GM21390 (cell line): ENCODE data around the gene HPSE2.

Source experiments
- ATAC-seq: cut with Tn5 transposase; IDR thresholded peaks from one replicate; pipeline ENCODE4 v1.9.1; 2021; ENCODE audit not compliant: unreplicated experiment

Gene HPSE2

DNA sequence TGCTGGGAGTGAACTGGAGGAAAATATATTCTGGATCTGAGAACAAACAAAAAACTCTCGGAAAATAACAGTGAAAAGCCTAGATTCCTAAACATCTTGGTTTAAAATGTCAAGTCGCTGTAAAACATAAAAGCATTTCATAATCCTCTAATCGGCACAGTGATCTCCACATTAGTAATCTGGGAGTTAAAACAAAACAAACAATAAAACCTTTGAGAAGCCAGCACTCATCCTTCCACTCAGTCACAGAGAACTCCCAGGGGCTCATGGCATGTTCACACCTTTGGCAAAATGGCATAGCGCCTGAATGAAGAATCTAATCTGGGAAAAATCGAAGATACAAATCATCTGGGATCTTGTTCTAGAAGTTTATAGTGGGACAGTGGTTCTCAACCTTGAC is 764.8 kb downstream of the HPSE2 start:
- ATAC-seq = no peak

DNA sequence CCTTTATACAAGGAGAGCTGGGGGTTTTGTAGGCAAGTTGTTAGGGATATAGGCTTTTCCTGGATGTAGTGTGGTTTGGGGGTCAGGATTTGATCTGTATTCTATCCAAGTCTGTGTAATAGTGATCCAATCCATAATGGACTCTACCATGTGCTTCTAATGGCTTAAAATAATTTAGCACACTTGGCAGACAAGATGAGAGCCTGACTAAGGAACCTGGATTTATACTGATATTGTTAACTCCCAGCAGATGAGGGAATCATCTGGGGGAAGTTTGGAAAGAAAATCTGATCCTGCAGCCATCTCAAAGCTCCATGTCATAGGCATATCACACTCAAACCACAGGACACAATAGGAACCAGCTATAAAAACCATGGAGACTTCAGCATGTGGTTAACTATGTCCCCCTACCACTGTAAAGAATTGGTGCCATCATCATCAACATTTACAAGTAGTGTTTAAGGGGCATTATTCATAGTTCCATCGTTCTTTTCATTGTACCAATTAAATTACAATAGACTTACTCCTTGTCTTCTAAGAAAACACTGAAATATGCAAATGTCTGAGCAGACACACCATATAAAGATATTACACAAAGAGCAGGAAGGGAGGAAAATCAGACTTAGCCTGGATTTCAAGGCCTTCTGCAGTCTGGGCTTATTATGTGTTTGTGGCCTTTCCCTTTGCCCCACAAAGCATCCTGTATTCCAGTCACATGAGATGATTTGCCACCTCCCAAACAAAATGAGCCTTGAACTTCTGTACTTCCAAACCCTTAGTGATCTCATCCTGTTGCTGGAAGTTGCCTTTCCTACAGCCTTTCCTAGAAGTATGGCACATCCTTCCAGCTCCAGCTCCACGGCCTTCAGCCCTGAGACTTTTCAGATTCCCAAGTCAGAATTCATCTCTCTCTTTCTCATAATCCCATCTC is 766.4 kb downstream of the HPSE2 start:
- ATAC-seq = no peak

DNA sequence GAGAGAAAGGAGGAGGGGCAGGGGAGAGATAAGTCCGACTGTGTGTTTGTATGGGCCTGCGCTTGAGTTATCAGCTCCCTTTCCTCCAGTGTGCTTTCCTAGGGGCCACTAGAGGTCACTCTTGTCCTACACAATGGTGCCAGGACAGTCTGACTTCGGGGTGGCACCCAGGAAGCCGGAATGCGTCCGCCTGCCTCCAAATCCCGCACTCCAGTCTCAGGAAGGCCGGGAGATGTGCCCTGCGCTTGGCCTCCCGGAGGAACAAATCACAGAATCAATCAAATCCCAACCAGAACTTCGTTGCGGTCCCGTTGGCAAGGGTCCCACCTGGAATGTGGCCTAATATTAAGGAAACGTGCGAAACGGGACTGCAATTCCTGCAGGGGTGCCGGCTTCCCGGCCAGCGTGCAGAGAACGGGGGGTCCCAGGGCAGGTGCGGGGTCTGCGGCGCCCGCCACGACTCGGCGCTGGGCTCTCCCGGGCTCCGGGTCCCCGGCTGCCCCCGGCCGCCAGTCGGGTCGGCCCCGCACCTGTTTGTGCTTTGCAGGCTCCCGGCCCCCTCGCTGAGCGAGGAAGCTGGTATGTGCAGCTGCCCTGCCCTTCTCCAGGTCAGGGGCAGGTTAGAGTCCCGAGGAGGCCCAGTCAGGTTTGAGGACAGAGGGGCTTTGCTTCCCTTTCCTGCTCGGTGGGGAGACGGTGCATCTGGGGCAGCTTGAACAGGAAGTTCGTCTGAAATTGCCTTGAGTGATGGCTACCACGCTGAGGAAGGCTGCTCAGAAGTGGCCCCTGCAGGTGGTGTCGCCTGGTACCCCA is 767.9 kb downstream of the HPSE2 start:
- ATAC-seq = peak; percentile 91

DNA sequence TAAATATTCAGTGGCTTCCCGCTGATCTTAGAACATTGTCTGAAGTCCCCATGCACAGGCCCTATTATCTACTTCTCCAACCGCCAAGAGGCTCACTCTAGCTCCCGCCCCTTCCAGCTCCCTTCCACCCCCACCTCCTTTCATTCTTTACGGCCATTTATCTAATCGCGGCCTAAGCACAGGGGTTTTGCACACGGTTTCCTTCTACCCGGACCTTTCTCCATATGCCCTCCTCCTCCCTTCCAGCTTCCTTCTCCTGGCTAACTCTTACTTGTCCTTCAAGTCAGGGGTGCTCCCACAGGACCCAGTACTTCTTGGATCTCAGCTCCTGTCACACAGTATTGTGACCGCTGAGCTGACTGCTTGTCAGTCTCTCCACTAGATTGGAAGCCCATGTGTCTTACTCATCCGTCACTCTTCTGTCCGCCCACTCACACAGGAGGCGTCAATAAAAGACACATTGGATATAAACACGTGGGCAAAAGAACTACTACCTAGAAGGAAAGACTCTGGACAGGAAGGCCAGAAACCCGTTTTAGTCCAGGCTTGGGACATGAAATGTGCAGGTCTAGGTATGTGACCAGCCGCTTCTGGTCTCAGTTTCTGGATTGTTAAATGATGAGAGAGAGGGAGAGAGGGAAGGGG is 768.7 kb downstream of the HPSE2 start:
- ATAC-seq = no peak

DNA sequence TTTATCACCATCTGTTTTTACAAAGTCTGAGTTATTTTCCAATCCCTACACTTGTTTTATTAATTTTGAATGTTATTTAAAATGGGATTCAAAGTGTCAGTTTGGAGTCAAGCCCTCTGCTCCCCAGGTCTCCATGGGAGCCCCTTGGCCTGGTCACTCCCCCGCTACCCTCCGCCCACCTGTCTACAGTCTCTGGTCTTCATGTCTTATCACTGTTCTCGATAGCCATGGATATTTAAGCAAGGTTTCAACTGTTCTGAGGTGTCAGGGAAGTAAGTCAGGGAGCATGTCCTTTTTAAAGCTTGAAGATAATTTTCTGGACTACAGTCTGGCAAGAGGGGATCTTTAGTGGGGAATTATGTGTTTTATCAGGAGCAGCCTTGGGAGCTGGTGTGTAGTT is 769.8 kb downstream of the HPSE2 start:
- no peak for ATAC-seq

DNA sequence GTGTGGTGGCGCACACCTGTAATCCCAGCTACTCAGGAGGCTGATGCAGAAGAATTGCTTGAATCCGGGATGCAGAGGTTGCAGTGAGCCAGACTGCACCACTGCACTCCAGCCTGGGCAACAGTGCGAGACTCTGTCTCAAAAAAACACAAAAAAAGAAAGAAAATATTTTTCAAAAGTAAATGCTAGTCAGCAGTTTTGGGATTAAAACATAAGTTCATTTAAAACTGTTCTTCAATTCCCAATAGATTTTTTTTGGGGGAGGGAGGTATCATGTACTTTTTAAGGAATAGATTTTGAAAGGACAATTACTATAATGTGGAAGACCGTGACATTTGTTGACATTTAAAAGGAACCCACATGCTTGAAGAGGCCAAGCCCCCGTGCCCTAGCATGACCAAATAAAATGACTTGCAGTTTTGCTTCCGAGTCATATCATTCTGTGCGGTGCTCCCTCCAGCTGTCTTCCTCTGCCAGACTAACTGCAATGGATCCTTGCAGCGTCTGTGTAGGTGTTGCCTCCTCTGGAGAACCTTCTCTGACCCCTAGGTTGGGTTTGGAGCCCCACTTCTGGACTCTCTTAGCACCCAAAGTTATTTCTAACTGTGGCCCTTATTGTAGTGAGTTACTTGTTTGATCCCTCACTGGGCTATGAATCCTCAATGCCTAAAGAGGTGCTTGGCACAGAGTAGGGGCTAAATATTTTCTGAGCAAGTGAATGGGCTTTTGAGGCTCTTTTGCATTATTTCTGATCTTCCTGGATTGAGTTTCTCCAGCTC is 771.5 kb downstream of the HPSE2 start:
- no peak for ATAC-seq

DNA sequence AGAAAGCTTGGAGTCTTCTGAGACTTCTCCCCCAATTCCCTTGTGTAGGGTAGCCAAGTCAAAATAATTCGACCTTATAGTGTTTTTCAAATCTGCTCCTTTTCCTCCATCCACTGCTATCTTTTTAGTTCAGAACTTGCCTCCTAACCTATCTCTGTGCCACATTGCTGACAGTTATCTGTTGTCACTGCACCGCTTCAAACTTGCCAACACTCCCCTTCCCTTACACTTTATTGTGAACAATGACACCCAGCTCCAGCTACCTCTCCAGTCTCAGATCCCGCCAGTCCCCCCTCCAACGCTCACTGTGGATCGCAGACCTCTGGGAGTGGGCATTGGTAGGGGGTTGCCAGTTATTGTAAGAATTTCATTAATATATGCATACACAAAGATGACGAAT is 772.6 kb downstream of the HPSE2 start:
- no peak for ATAC-seq

DNA sequence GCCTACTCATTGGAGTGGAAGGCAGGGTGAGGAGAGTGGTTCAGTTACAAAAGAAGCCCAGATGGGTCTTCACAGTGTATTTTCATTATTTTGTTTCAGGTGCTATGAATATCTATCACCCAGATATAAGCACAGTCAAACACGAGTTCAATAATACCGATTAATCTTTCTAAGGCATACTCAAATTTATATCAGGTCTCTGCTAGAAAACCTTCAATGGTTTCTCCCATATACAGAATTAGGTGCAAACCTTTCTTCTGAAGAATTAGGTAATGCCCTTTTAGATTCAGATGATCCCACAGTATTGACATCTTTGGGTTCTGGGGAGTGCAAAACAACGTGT is 774.2 kb downstream of the HPSE2 start:
- ATAC-seq = no peak

DNA sequence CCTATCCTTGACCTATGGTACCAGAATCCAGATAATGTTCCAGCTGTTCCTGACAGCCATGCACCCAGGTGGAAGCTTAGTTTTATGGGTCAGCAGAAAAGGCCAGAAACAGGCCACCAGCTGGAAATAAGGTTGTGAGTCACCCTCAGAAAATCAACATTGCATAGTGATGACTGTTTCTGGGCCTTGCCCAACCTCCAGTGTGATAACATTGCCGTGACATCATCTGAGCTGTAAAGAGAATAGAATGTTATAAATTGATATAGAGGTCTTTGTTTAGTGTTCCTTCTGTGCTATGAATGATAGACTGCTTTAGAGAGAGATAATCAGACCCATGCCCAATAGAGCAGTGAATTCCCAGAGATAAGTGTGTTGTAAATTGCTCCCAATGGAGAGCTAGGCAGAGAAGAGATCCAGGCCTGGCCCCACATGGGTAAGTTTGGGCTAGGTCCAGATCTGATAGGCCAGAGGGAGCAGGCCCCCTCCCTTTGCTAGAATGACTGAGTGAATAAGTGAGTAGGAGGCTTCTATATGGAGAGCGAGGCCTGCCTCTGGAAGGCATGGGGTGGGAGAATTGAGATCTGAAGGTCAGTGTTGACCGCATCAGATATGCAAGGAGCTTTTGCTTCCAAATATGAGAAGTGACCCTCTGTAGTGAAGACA is 774.7 kb downstream of the HPSE2 start:
- ATAC-seq = no peak

DNA sequence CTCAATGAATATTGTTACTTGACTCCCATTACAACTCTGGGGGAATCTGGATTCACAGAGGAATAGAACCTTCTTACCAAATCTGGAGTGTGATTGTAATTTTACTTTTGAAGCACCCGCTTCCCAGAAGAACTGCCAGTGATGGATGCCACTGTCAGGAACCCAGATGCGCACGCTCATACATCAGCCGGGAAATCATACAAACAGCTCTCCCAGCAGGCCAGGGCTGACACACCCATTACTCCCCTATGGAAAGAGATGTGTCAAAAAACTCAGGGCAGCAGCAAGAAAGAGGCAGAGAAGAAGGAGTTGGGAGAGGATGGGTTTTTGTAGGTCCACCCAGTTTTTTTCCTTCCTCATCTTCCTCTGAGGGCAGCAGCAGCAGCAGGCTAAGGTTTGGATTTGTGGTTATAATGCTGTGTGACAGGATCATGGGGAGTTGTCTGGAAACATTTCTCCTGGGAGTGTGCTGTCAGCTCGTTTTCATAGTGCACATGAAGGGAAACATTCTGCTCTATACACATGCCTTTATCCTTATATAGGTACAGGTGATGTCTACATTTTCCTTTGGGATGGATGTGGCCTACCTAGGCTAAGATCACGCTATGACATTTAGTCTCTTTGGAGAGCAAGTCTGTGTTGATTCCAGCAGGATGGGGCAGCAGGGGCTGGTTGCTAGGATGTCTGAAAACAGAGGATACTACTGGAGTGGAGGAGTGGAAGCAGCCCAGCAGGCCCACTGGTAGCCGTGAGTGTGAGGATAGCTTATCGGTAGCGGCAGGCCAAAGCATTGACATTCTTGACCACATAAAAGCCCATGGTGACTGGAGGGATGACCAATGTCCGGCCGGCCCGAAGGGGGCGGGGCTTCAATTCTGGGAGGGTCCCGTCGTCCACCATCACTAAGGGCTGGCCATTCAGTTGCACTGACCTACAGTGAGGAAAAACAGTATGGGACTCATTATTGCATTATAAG is 776.6 kb downstream of the HPSE2 start:
- no peak for ATAC-seq

DNA sequence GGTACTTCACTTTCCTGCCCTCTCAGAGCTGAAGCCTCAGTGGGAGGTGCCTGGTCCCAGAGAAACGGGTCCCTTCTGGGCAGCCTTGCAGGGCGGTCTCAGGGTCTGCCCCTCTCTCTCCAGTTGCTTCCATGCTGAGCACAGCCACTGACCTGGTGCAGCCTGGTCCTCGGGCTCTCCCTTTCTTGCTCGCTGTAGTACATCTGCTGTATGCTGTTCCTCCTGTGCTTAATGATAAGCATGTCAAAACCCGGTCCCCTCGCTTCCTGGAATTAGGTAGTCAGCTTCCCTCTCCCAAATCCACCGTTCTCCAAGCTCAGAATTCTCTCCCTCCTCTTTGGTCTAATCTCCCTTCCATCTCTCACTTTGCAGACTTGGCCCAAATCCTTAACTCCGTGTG is 777.9 kb downstream of the HPSE2 start:
- ATAC-seq = no peak

DNA sequence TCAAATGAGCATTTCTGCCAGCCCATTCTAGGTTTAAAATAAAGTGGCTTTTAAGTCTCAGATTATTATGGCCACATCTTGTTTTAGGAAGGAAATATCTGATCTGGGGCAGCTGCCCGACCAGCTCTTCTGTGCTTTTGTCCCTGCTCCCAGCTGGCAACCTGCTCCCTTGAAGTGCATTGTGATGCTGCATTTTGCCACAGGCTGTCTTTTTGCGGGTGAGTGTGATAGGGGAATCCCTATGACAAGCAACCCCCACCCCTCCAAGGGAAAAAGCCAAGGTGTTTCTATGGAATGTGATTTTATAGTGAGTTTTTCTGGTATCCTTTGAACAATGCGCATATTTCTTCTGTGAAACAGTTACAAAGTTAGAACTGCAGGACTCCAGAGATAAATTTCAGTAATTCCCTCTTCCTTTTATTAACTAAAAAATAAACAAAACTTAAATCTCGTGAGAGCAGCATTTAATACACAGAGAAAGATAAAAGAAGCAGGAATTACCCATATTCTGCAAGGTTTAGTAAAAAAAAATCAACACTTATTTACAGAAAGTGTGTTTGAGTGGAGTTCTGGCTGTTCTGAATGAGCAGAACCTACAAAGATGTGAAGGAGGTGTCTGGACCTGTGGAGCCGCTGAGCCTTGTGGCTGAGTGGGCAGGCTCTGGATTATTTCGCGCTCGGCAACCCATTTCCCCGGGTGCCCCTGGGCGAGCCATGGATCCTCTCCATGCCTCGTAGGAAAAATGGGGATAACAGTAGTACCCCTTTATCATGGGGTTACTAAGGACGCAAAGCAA is 778.8 kb downstream of the HPSE2 start:
- ATAC-seq = no peak

DNA sequence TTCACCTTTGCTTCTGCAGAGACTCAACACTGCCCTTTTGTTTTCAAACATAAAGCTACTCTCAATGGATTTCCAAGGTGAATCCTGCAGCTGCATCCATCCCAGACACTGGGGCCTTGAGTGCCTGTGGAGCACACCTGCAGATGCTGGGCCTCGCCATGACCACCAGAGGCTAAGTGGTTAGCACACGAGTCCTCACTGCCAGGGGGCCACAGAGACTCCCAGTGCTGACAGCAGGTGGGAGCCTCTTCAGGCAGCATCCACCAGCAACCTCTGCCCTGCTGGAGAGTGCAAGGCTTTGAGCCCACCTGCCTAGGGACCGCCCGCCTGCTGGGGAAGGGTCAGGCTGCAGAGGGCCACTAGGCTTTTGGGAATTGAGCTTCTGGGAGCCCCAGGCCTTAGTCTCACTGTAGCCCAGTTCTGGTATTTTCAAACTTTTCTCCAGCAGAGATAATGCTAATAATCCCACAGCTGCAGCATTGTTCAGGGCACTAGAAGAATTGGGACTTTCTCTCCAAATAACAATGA is 779.5 kb downstream of the HPSE2 start:
- ATAC-seq = no peak

DNA sequence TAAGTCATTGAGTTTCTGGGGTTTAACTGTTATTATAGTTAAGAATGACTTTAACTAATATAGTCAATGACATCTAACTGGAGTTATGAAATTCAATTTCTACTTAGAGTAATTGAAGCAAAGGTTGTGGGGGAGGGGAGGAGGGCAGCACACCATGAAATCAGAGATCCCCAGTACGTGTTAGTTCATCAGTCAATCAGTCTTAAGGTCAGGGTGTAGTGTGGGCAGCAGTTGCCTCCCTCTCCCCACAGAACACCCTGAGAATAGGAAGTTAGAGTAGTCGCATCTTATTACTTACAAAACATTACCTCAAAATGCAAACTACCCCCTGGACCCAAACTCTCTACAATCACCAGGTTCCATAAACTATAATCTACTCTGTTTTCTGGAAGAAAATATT is 781.9 kb downstream of the HPSE2 start:
- ATAC-seq = no peak

DNA sequence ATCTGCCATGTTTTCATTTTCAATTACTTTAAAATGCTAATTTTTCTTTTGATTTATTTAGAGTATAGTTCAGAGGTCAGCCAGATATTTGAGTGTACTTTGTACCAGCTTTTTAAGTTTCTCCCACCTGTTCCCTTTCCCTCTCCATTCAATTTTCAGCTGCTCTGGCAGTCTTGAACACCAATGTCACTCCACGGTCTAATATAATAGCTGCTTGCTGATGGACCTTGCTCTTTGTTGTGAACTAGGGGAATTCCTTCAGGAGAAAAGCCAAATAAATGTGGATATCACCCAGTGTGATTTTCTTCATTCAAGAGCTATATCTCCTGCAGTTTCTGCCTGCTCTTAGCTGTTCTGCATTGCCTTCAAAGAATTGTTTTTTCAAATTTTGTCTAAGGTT is 785.0 kb downstream of the HPSE2 start:
- ATAC-seq = no peak

DNA sequence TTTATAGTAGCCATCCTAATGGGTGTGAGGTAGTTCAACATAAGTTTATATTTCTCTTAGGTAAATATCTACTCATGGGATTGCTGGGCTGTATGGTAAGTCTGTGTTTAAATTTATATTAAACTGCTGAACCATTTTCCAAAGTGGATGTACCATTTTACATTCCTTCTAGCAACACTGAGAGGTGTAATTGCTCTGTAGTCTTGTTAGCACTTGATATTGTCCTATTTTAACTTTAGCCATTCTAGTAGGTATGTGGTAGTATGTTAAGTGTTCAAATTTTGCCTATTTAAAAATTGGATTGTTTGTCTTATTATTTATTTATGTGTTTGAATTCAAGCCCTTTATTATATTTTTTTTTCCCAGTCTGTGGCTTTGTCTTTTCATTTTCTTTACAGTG is 786.4 kb downstream of the HPSE2 start:
- no peak for ATAC-seq

DNA sequence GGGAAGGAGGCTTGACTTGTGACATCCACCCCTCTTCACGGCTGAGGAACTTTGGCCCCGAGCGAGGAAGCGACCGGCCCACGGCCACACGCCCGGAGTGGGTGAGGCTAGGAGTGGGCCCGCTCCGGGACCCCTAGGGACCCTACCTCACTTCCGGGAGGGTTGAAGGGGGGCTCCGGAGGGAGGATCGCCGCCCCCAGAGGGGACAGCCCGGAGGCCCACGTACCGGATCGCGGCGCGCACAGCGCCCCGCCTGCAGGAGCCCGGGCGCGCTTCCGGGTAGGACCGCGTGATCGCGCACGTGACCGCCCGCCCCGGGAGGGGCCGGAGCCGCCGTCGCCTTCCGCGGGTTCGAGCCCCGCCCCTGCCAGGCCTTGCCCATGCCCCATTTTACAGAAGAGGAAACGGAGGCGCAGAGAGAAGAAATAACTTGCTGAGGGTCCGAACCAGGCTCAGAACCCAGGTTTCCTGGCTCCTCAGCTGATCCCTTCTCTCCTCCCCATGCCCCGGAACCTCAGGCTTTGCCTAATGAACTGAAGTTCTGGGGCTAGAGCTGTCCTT is 788.9 kb downstream of the HPSE2 start, which contains the start of gene HPS1:
TSS of gene HPS1 (minus strand) at position 275 of the 561 bp plus-strand sequence. CDS start 3,695 bp downstream, outside the sequence.
- peak; percentile 87 for ATAC-seq

DNA sequence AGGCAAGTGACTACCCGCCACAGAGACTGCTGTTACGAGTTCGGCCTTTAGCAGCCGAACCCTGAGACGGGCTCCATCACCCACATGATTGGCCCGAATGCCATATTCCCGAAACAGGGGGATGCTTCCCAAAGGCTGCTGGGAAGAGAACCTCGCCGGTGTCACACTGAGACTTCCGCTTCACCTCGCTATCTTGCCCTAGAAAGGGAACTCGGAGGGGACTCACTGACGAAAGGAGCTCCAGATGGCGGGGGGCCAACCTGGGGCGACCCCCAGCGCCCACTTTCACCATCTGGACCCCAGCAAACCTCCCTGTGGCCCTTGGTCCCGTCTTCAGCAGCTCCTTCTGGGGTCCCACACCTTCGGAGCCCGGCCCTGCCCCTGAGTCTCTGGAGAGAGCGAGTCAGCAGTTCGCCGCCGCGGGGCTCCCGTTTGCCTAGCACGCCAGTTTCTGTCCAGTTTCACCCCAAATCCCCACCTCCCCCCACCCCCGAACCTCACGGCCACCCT is 789.4 kb downstream of the HPSE2 start:
- ATAC-seq = peak; percentile 25
